IMR-90 (cell line): ENCODE results near the gene CAPSL. TPM values are rescaled to one million over a fixed set of nuclear protein-coding genes. Genes with fewer than 3 reads are reported as not detected.

Source experiments
- ATAC-seq: fragments of 200-7000 bp; cut with Tn5 transposase; 2 replicates; pipeline ENCODE4 v1.9.1; 2020; ENCODE audit warnings: low read depth, mild to moderate bottlenecking, moderate library complexity
- BruUV-seq: library from RNA; stranded (reverse); fragments of 400-500 nt; replicated peaks from 2 replicates; lab custom pipeline; 2021; lab: Mats Ljungman, UMichigan
- CTCF ChIA-PET: fragments of 300-600 bp; formaldehyde crosslinking; extraction: SDS; loops from one replicate; lab custom pipeline; 2021; ENCODE audit warnings: antibody characterized with exemption; lab: Yijun Ruan, JAX
- POLR2A ChIA-PET: fragments of 300-600 bp; sonication (Branson Sonifier 250); formaldehyde crosslinking; loops from one replicate; lab custom pipeline; 2022; ENCODE audit warnings: antibody characterized with exemption; ENCODE audit not compliant: unreplicated experiment; lab: Charles Lee
- DNase-seq: peaks from one replicate; pipeline ENCODE4 v3.0.0; 2013
- H2AFZ ChIP-seq: replicated peaks from 2 replicates; pipeline ENCODE3; 2013; ENCODE audit warnings: low read length, mild to moderate bottlenecking; ENCODE audit not compliant: poor library complexity
- H2AK5ac ChIP-seq: 2 replicates; pipeline ENCODE4 v1.6.1; 2013; ENCODE audit warnings: low read depth, low read length, inconsistent platforms
- H2AK9ac ChIP-seq: replicated peaks from 2 replicates; pipeline ENCODE3; 2013; ENCODE audit warnings: mild to moderate bottlenecking, low read depth, low read length, moderate library complexity; ENCODE audit not compliant: poor library complexity
- H2BK120ac ChIP-seq: 2 replicates; pipeline ENCODE4 v1.6.1; 2013; ENCODE audit warnings: low read depth, low read length, inconsistent platforms
- H2BK15ac ChIP-seq: 3 replicates; pipeline ENCODE4 v1.6.1; 2013; ENCODE audit warnings: low read depth, low read length, inconsistent platforms
- H2BK20ac ChIP-seq: 2 replicates; pipeline ENCODE4 v1.6.1; 2013; ENCODE audit warnings: low read depth, mild to moderate bottlenecking, inconsistent platforms, low read length, moderate library complexity
- H2BK5ac ChIP-seq: 2 replicates; pipeline ENCODE4 v1.6.1; 2013; ENCODE audit warnings: mild to moderate bottlenecking, low read depth, low read length, inconsistent platforms; ENCODE audit not compliant: poor library complexity, severe bottlenecking
- H3K14ac ChIP-seq: replicated peaks from 2 replicates; pipeline ENCODE4 v1.6.1; 2013; ENCODE audit warnings: low read depth, low read length, inconsistent platforms
- H3K18ac ChIP-seq: 2 replicates; pipeline ENCODE4 v1.6.1; 2013; ENCODE audit warnings: low read depth, low read length, control low read depth
- H3K23ac ChIP-seq: 2 replicates; pipeline ENCODE4 v1.6.1; 2013; ENCODE audit warnings: low read depth, low read length, inconsistent platforms
- H3K27ac ChIP-seq: 2 replicates; pipeline ENCODE4 v1.5.1; 2013; ENCODE audit warnings: mild to moderate bottlenecking, control low read depth, low read length; ENCODE audit not compliant: insufficient read depth
- H3K27me3 ChIP-seq: 2 replicates; pipeline ENCODE4 v1.6.1; 2013; ENCODE audit warnings: low read length; ENCODE audit not compliant: control insufficient read depth, insufficient read depth
- H3K36me3 ChIP-seq: 2 replicates; pipeline ENCODE4 v1.6.1; 2013; ENCODE audit warnings: low read length, mixed read lengths; ENCODE audit not compliant: control insufficient read depth, insufficient read depth
- H3K4ac ChIP-seq: 2 replicates; pipeline ENCODE4 v1.6.1; 2013; ENCODE audit warnings: low read depth, low read length, inconsistent platforms
- H3K4me1 ChIP-seq: 2 replicates; pipeline ENCODE4 v1.6.1; 2013; ENCODE audit warnings: low read length, mixed read lengths; ENCODE audit not compliant: control insufficient read depth, insufficient read depth
- H3K4me2 ChIP-seq: 2 replicates; pipeline ENCODE4 v1.6.1; 2013; ENCODE audit warnings: low read depth, mild to moderate bottlenecking, control low read depth, low read length, moderate library complexity
- H3K4me3 ChIP-seq: 2 replicates; pipeline ENCODE4 v1.5.1; 2013; ENCODE audit warnings: low read depth, mild to moderate bottlenecking, control low read depth, low read length, moderate library complexity; ENCODE audit not compliant: insufficient read depth
- H3K56ac ChIP-seq: 2 replicates; pipeline ENCODE4 v1.6.1; 2013; ENCODE audit warnings: low read length, inconsistent platforms; ENCODE audit not compliant: insufficient read depth; ENCODE audit errors: extremely low read depth
- H3K79me1 ChIP-seq, 2 experiments: 2 replicates each; pipeline ENCODE4 v1.6.1; 2013; ENCODE audit warnings: low read length in 2 of 2, inconsistent platforms in 1 of 2, low read depth in 1 of 2
- H3K9ac ChIP-seq: 2 replicates; pipeline ENCODE4 v1.6.1; 2013; ENCODE audit warnings: low read depth, low read length, control low read depth
- H3K9me1 ChIP-seq: 2 replicates; pipeline ENCODE4 v1.6.1; 2013; ENCODE audit warnings: low read length, inconsistent platforms; ENCODE audit not compliant: insufficient read depth
- H3K9me3 ChIP-seq: 2 replicates; pipeline ENCODE4 v1.6.1; 2013; ENCODE audit warnings: low read length; ENCODE audit not compliant: control insufficient read depth, insufficient read depth
- H4K20me1 ChIP-seq: 2 replicates; pipeline ENCODE4 v1.6.1; 2013; ENCODE audit warnings: low read length, inconsistent platforms; ENCODE audit not compliant: insufficient read depth
- H4K5ac ChIP-seq: 2 replicates; pipeline ENCODE4 v1.6.1; 2013; ENCODE audit warnings: mild to moderate bottlenecking, low read depth, low read length, control low read depth
- H4K8ac ChIP-seq, 2 experiments: 2 replicates each; pipeline ENCODE4 v1.6.1; 2013; ENCODE audit warnings: low read depth in 2 of 2, low read length in 2 of 2, control low read depth in 1 of 2, inconsistent platforms in 1 of 2
- H4K91ac ChIP-seq: 2 replicates; pipeline ENCODE4 v1.6.1; 2013; ENCODE audit warnings: low read depth, low read length, inconsistent platforms; ENCODE audit not compliant: insufficient read depth
- NFE2L2 ChIP-seq: fragments of 150-350 bp; IDR thresholded peaks from 2 replicates; pipeline ENCODE4 v1.6.1; 2016; ENCODE audit warnings: low read depth, mild to moderate bottlenecking, low read length
- POLR2A ChIP-seq: IDR thresholded peaks from 2 replicates; pipeline ENCODE4 v1.6.1; 2012; ENCODE audit warnings: mild to moderate bottlenecking, low read depth, low read length
- RFX5 ChIP-seq: IDR thresholded peaks from 2 replicates; pipeline ENCODE4 v1.8.0; 2012; ENCODE audit warnings: low read depth, mild to moderate bottlenecking, low read length, moderate library complexity
- WGBS, 2 experiments: methylation state at CpG; one replicate each; pipeline versions ENCODE4 v1.1.5 to v1.1.7; 2013; ENCODE audit warnings: missing lambda C conversion rate in 2 of 2; ENCODE audit not compliant: insufficient read length in 1 of 2; ENCODE audit errors: extremely low coverage in 2 of 2; 5-methylcytosine and 5-hydroxymethylcytosine counted together
- dilution Hi-C: fragments of 300-500 bp; cut with HindIII; formaldehyde crosslinking; loops from one replicate; pipeline ENCODE4 v1.14.3; 2018; ENCODE audit warnings: low sequenced_read_pairs; ENCODE audit not compliant: unreplicated experiment
- in situ Hi-C: fragments of 300-500 bp; cut with MboI; formaldehyde crosslinking; loops from 3 replicates; pipeline ENCODE4 v1.14.3; 2019; ENCODE audit warnings: low sequenced_read_pairs, inconsistent platforms, mixed read lengths
- intact Hi-C: fragments of 100-400 bp; cut with micrococcal nuclease; formaldehyde crosslinking; loops from 2 replicates; pipeline ENCODE4 v1.10.0; 2022
- polyA plus RNA-seq, 3 experiments: library from polyadenylated mRNA; depleted of rRNA; stranded (reverse); fragments of >200 nt; gene quantifications; 2 replicates each; pipeline ENCODE4 v1.2.3, GENCODE V29; 2012; ENCODE audit warnings: low replicate concordance in 1 of 3
- total RNA-seq: library from RNA; depleted of rRNA; stranded (reverse); fragments of >200 nt; gene quantifications from 2 replicates; pipeline ENCODE4 v1.2.3, GENCODE V29; 2012

CAPSL gene
- total and polyA plus RNA-seq, 2 of the 4 experiments (the other 2 are of a cell fraction): 0.09 TPM; not detected in 1

DNA sequence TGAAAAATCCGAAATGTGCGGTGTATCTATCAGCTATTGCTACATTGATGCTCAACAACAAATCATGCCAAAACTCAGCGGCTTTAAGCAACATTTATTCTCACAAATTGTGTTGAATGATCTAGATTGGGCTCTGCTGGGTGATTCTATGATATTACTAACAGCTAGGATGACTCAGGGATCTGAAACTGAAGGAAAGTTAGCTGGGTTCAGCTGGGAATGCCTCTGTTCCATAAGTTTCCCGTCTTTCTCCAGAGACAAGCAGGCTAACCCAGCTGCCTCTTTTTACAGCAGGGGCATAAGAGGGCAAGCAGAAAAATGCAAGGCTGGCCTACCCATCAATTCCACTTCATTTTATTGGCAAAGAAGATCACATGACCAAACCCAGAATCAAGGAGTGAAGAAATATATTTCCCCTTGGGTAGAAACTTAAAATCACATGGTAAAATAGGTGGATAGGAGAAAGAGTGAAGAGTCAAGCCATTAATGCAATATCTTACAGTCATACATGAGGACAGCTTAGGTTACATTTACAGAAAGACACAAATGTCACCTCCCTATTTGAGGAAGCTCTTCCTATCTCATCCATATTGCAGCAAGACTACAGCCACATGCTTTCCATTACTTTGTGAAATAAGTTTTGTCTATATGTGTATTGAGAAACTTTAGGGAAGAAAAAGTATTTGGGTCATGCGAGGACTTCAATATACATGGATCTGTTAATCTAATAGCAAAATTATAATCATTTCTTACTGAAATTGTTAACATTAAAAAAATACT is 50.9 kb downstream of the CAPSL start:
- Histone ChIP-seq H3K18ac (peak overlapping the region; percentile 30; the same call in 1 of the 2 replicates), H3K36me3 (no peaks in the 10 kb centered on the region), H2BK20ac (peak overlapping the region; percentile 68; the same call in 1 of the 2 replicates), H3K4me3 (no peak overlapping the region), H2AK9ac (no peak overlapping the region), H3K56ac (no peak overlapping the region), H2AFZ (no peak overlapping the region), H2BK5ac (peak overlapping the region; percentile 57), H3K4me2 (no peak overlapping the region), H3K4me1 (peaks cover 14% of the 10 kb centered on the region), H3K9me1 (peaks cover 5% of the 10 kb centered on the region; the same call in 1 of the 2 replicates), H4K91ac (peak overlapping the region; percentile 11; the same call in 1 of the 2 replicates), H4K8ac (no peak overlapping the region), H3K9ac (no peak overlapping the region), H4K5ac (no peak overlapping the region; the same call in 1 of the 2 replicates), H3K23ac (no peak overlapping the region), H2AK5ac (no peak overlapping the region), H3K27me3 (no peaks in the 10 kb centered on the region), H2BK120ac (peak overlapping the region; percentile 26; the same call in 1 of the 2 replicates), H3K9me3 (no peaks in the 10 kb centered on the region), H2BK15ac (peak overlapping the region; percentile 15; the same call in 1 of the 3 replicates), H3K27ac (no peak overlapping the region), H4K20me1 (no peaks in the 10 kb centered on the region), H3K4ac (no peak overlapping the region), H3K14ac (0 out of 2 replicates have a peak overlapping the region, but pooled peaks have one; percentile 56), H3K79me1 (0 out of 4 replicates have a peak, but pooled peaks cover 0 to 2% of the 10 kb centered on the region in 2 experiments)
- TF ChIP-seq NFE2L2: 0 out of 2 replicates have a peak, but pooled peaks have one; percentile 26
- no peak for TF ChIP-seq POLR2A
- no peak for TF ChIP-seq RFX5
- intact Hi-C loops: no loop called here
- POLR2A ChIA-PET: no interaction called here
- DNase-seq (no peak), ATAC-seq (no peak)
- no TSS peak for BruUV-seq
- no CpG with 5 or more reads among the region's 5 CpGs for WGBS, 2 experiments
- CTCF ChIA-PET: no interaction called here
- in situ Hi-C loops: no loop called here
- dilution Hi-C loops: no loop called here
